ENCODE data around the gene NEDD9.

The NEDD9 gene

GRCh38 chr6:11273406-11274065 lies 41.1 kb upstream of the NEDD9 start:
- Histone ChIP-seq H3K4me3 (ENCODE audit: insufficient read depth, low read length, poor library complexity, severe bottlenecking) (no peak overlapping the region), H3K9me2 (replicated peaks; ENCODE audit: insufficient read depth, low read length) (no peaks in the 10 kb centered on the region), H3F3A (ENCODE audit: insufficient read depth) (no peaks in the 10 kb centered on the region), H3K79me2 (ENCODE audit: insufficient read depth, low read length) (no peaks in the 10 kb centered on the region), H3K36me3 (ENCODE audit: low read length) (no peaks in the 10 kb centered on the region), H3K27me3 (ENCODE audit: low read length) (no peaks in the 10 kb centered on the region), H2AFZ (ENCODE audit: low read depth, low read length, severe bottlenecking) (no peak overlapping the region), H3K9me3 (ENCODE audit: insufficient read depth, low read length) (no peaks in the 10 kb centered on the region), H3K4me2 (ENCODE audit: low read depth, low read length, poor library complexity, severe bottlenecking) (no peak overlapping the region), H3K9ac (ENCODE audit: low read length) (no peak overlapping the region), H4K20me1 (ENCODE audit: low read depth, low read length) (no peaks in the 10 kb centered on the region), H3K27ac (ENCODE audit: low read depth, low read length) (no peak overlapping the region)
- TF ChIP-seq CTCF (IDR thresholded peaks at IDR 0.05; ENCODE audit: insufficient read depth, low read length, poor library complexity, severe bottlenecking), result no peak
- no peak for TF ChIP-seq EZH2phosphoT487 (conservative IDR thresholded peaks at IDR 0.05; ENCODE audit: low read length)

- H3K4me3 ChIP-seq (ENCODE audit: insufficient read depth, low read length, poor library complexity, severe bottlenecking), result no peak overlapping the region
- H3K9ac ChIP-seq (ENCODE audit: low read length), result no peak overlapping the region
- no peak overlapping the region for H3K4me2 ChIP-seq (ENCODE audit: low read depth, low read length, poor library complexity, severe bottlenecking)
- H3K9me2 ChIP-seq (replicated peaks; ENCODE audit: insufficient read depth, low read length), result no peaks in the 10 kb centered on the region
- TF ChIP-seq CTCF (IDR thresholded peaks at IDR 0.05; ENCODE audit: insufficient read depth, low read length, poor library complexity, severe bottlenecking) (no peak), EZH2phosphoT487 (conservative IDR thresholded peaks at IDR 0.05; ENCODE audit: low read length) (no peak)
- H3K36me3 ChIP-seq (ENCODE audit: low read length), result no peaks in the 10 kb centered on the region
- no peaks in the 10 kb centered on the region for H3K9me3 ChIP-seq (ENCODE audit: insufficient read depth, low read length)
- H3K79me2 ChIP-seq (ENCODE audit: insufficient read depth, low read length), result no peaks in the 10 kb centered on the region
- no peak overlapping the region for H2AFZ ChIP-seq (ENCODE audit: low read depth, low read length, severe bottlenecking)
- no peaks in the 10 kb centered on the region for H3K27me3 ChIP-seq (ENCODE audit: low read length)
- no peaks in the 10 kb centered on the region for H3F3A ChIP-seq (ENCODE audit: insufficient read depth)
- no peaks in the 10 kb centered on the region for H4K20me1 ChIP-seq (ENCODE audit: low read depth, low read length)
- H3K27ac ChIP-seq (ENCODE audit: low read depth, low read length), result no peak overlapping the region
These were observed 40.2 kb upstream of the NEDD9 start for GRCh38 chr6:11272491-11273192.

GRCh38 chr6:11271228-11272020 lies 39.0 kb upstream of the NEDD9 start:
- no peaks in the 10 kb centered on the region for H3K9me3 ChIP-seq (ENCODE audit: insufficient read depth, low read length)

More at GRCh38 chr6:11271228-11272020, 39.0 kb upstream of the NEDD9 start:
- Histone ChIP-seq H3K4me3 (ENCODE audit: insufficient read depth, low read length, poor library complexity, severe bottlenecking) (no peak overlapping the region), H3K79me2 (ENCODE audit: insufficient read depth, low read length) (no peaks in the 10 kb centered on the region), H2AFZ (ENCODE audit: low read depth, low read length, severe bottlenecking) (no peak overlapping the region), H3K27me3 (ENCODE audit: low read length) (no peaks in the 10 kb centered on the region), H3F3A (ENCODE audit: insufficient read depth) (no peaks in the 10 kb centered on the region), H3K36me3 (ENCODE audit: low read length) (no peaks in the 10 kb centered on the region), H3K9ac (ENCODE audit: low read length) (no peak overlapping the region), H4K20me1 (ENCODE audit: low read depth, low read length) (no peaks in the 10 kb centered on the region), H3K27ac (ENCODE audit: low read depth, low read length) (no peak overlapping the region), H3K4me2 (ENCODE audit: low read depth, low read length, poor library complexity, severe bottlenecking) (no peak overlapping the region), H3K9me2 (replicated peaks; ENCODE audit: insufficient read depth, low read length) (no peaks in the 10 kb centered on the region)
- TF ChIP-seq EZH2phosphoT487 (conservative IDR thresholded peaks at IDR 0.05; ENCODE audit: low read length) (no peak), CTCF (IDR thresholded peaks at IDR 0.05; ENCODE audit: insufficient read depth, low read length, poor library complexity, severe bottlenecking) (no peak)

Measured in SU-DHL-6 (cell line).